Mesenchymal stem cell (in vitro differentiated cells and primary cell): ENCODE results near the gene FBN3.

Experiments used
- DNase-seq: peaks from one replicate; pipeline ENCODE4 v3.0.0-alpha.2; 2013
- H2AFZ ChIP-seq: one replicate; pipeline ENCODE4 v1.6.1; 2013; ENCODE audit warnings: low read depth, mild to moderate bottlenecking, control low read depth, inconsistent platforms, low read length, moderate library complexity
- H2AK5ac ChIP-seq: 2 replicates; pipeline ENCODE4 v1.6.1; 2013; ENCODE audit warnings: low read length, moderate library complexity, mild to moderate bottlenecking, inconsistent platforms; ENCODE audit not compliant: severe bottlenecking
- H2BK120ac ChIP-seq: one replicate; pipeline ENCODE4 v1.6.1; 2013; ENCODE audit warnings: low read depth, mild to moderate bottlenecking, inconsistent platforms, low read length, moderate library complexity
- H2BK12ac ChIP-seq, 2 experiments: one replicate each; pipeline ENCODE4 v1.6.1; 2013; ENCODE audit warnings: inconsistent platforms in 2 of 2, low read length in 2 of 2, mild to moderate bottlenecking in 2 of 2, moderate library complexity in 2 of 2, control low read depth in 1 of 2
- H2BK15ac ChIP-seq: one replicate; pipeline ENCODE4 v1.6.1; 2013; ENCODE audit warnings: mild to moderate bottlenecking, low read depth, inconsistent platforms; ENCODE audit not compliant: poor library complexity, severe bottlenecking
- H2BK5ac ChIP-seq: 2 replicates; pipeline ENCODE4 v1.6.1; 2013; ENCODE audit warnings: low read depth, mild to moderate bottlenecking, low read length, control low read depth, inconsistent platforms; ENCODE audit not compliant: poor library complexity, severe bottlenecking
- H3K14ac ChIP-seq, 2 experiments: one replicate each; pipeline ENCODE4 v1.6.1; 2013; ENCODE audit warnings: inconsistent platforms in 2 of 2, low read length in 2 of 2, control low read depth in 1 of 2, mild to moderate bottlenecking in 1 of 2, moderate library complexity in 1 of 2
- H3K18ac ChIP-seq, 2 experiments: one replicate each; pipeline ENCODE4 v1.6.1; 2013; ENCODE audit warnings: inconsistent platforms in 2 of 2, low read length in 2 of 2, control low read depth in 1 of 2, low read depth in 1 of 2, mild to moderate bottlenecking in 1 of 2
- H3K23ac ChIP-seq, 2 experiments: one replicate each; pipeline ENCODE4 v1.6.1; 2013; ENCODE audit warnings: inconsistent platforms in 2 of 2, low read length in 2 of 2, mild to moderate bottlenecking in 2 of 2, moderate library complexity in 2 of 2, control low read depth in 1 of 2
- H3K27ac ChIP-seq: 2 replicates; pipeline ENCODE4 v1.5.1; 2013; ENCODE audit warnings: mild to moderate bottlenecking, moderate library complexity, low read length, control low read depth, inconsistent platforms; ENCODE audit not compliant: poor library complexity, severe bottlenecking
- H3K27me3 ChIP-seq, 2 experiments: 2 replicates each; pipeline versions ENCODE4 v1.6.1 to v1.7.0; 2013; ENCODE audit warnings: low read length in 2 of 2, mild to moderate bottlenecking in 2 of 2, moderate library complexity in 2 of 2, control low read depth in 1 of 2, inconsistent platforms in 1 of 2; ENCODE audit not compliant: control insufficient read depth in 1 of 2, insufficient read depth in 1 of 2
- H3K36me3 ChIP-seq, 2 experiments: 2 replicates each; pipeline versions ENCODE4 v1.6.1 to v1.7.0; 2013; ENCODE audit warnings: low read length in 2 of 2, control low read depth in 1 of 2, inconsistent platforms in 1 of 2, low read depth in 1 of 2, mild to moderate bottlenecking in 1 of 2; ENCODE audit not compliant: insufficient read depth in 2 of 2, control insufficient read depth in 1 of 2
- H3K4ac ChIP-seq, 2 experiments: one replicate each; pipeline ENCODE4 v1.6.1; 2013; ENCODE audit warnings: inconsistent platforms in 2 of 2, low read length in 2 of 2, mild to moderate bottlenecking in 2 of 2, moderate library complexity in 2 of 2, control low read depth in 1 of 2, low read depth in 1 of 2
- H3K4me1 ChIP-seq: 2 replicates; pipeline ENCODE4 v1.6.1; 2013; ENCODE audit warnings: low read depth, low read length, control low read depth; ENCODE audit not compliant: control insufficient read depth, insufficient read depth
- H3K4me2 ChIP-seq: 2 replicates; pipeline ENCODE4 v1.6.1; 2013; ENCODE audit warnings: low read length, mild to moderate bottlenecking, inconsistent platforms; ENCODE audit not compliant: poor library complexity, severe bottlenecking
- H3K4me3 ChIP-seq, 2 experiments: 2 replicates each; pipeline versions ENCODE4 v1.5.1 to v1.7.0; 2013; ENCODE audit warnings: low read length in 2 of 2, mild to moderate bottlenecking in 2 of 2, control low read depth in 1 of 2, low read depth in 1 of 2; ENCODE audit not compliant: insufficient read depth in 1 of 2
- H3K79me1 ChIP-seq: replicated peaks from 2 replicates; pipeline ENCODE4 v1.6.1; 2013; ENCODE audit warnings: mild to moderate bottlenecking, control low read depth, low read length, inconsistent platforms; ENCODE audit not compliant: poor library complexity, severe bottlenecking
- H3K9ac ChIP-seq: 2 replicates; pipeline ENCODE4 v1.7.0; 2013; ENCODE audit warnings: mild to moderate bottlenecking, low read length, moderate library complexity
- H3K9me3 ChIP-seq: 2 replicates; pipeline ENCODE4 v1.7.0; 2013; ENCODE audit warnings: mild to moderate bottlenecking, low read length; ENCODE audit not compliant: control insufficient read depth
- H4K8ac ChIP-seq: one replicate; pipeline ENCODE4 v1.6.1; 2013; ENCODE audit warnings: inconsistent platforms, mild to moderate bottlenecking, low read length, moderate library complexity
- H4K91ac ChIP-seq: one replicate; pipeline ENCODE4 v1.6.1; 2013; ENCODE audit warnings: mild to moderate bottlenecking, low read length, inconsistent platforms
- WGBS: methylation state at CpG from one replicate; pipeline ENCODE4 v1.1.7; 2013; ENCODE audit warnings: mixed read lengths; 5-methylcytosine and 5-hydroxymethylcytosine counted together

The FBN3 gene

GRCh38 chr19:8117991-8118390 lies 31.4 kb downstream of the FBN3 start:
- Histone ChIP-seq H2AFZ (no peak overlapping the region), H4K91ac (no peak overlapping the region), H2AK5ac (no peak overlapping the region), H2BK15ac (no peak overlapping the region), H3K14ac (no peak overlapping the region), H2BK12ac (no peak overlapping the region), H3K27ac (no peak overlapping the region), H3K23ac (no peak overlapping the region), H3K27me3 (peaks cover 7 to 17% of the 10 kb centered on the region in 2 experiments), H3K36me3 (no peaks in the 10 kb centered on the region), H3K4ac (no peak overlapping the region), H3K9me3 (no peaks in the 10 kb centered on the region), H3K4me1 (no peaks in the 10 kb centered on the region), H3K18ac (no peak overlapping the region), H3K79me1 (no peaks in the 10 kb centered on the region), H2BK120ac (no peak overlapping the region), H3K9ac (no peak overlapping the region), H3K4me2 (no peak overlapping the region), H4K8ac (no peak overlapping the region), H2BK5ac (no peak overlapping the region), H3K4me3 (no peak overlapping the region)
- WGBS, result 96% methylated on average over 2 of the region's 2 CpGs
- no peak for DNase-seq

DNA sequence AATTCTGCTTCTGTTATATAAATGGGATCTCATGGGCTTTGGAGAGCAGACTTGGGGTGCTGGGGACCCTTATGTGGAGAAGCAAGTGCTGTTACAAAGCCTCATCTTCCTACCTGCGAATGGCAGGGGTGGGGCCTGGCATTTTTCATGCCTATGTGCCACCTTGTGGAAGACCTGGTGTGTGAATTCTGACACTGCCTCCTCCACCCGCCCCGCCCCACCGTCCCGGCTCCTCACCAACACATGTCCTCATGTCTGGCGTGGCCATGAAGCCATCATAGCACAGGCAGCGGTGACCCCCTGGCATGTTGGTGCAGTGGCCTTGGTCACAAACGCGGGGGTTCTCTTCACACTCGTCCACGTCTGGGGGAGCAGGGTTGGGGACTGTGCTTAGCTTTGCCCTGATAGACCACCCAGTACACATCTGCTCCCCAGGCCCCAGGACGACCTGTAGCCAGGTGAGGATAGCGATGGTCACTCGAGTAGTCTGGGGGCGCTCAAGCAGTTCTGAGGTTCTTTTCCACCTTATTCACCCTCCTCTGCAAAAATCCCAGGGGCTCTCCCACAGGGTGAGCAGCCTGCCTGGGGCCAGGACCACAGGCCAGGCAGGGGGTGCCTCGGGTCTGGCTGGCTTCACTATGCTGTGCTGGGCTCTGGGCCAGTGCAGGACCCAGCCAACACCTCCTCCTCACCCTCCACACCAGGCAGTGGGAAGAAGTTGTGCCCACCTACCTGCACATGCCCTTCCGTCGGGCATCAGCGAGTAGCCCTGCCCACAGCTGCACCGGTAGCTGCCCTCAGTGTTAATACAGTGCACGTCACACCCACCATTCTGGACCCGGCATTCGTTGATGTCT lies 32.7 kb downstream of the FBN3 start:
- 88% methylated on average over 23 of the region's 23 CpGs for WGBS
- no peak overlapping the region for H2AFZ ChIP-seq
- no peak for DNase-seq

DNA sequence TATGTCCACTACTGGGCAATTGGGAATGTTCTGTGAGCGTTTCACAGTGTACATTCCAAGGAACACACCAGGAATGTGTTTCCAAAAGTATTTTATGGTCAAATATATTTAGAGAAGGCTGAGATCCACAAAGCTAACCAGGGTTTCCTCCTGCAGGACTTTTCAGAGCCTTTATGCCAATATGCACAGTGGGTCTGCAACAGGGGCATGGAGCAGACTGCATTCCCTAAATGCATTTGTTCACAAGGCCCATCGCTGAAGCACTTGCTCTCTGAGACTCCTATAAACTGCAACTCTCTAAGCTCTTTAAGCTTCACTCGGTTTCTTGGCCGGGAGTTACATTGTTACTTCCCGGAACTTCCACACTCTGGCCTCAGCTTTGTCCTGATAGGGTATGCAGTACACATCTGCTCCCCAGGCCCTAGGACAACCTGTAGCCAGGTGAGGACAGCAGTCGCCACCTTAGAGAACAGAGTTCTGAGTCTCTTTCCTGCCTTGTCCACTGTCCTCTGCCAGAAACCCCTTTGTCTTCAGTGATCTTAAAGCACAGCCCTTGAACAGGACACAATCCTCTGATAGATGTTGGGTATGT lies 33.5 kb downstream of the FBN3 start:
- Histone ChIP-seq H3K27me3 (peaks cover 8 to 17% of the 10 kb centered on the region in 2 experiments), H3K79me1 (no peaks in the 10 kb centered on the region), H3K9ac (no peak overlapping the region), H3K4ac (no peak overlapping the region), H2BK5ac (no peak overlapping the region), H3K36me3 (no peaks in the 10 kb centered on the region), H3K9me3 (no peaks in the 10 kb centered on the region), H3K27ac (no peak overlapping the region), H2BK12ac (no peak overlapping the region), H3K23ac (no peak overlapping the region), H3K14ac (no peak overlapping the region), H2AFZ (no peak overlapping the region), H3K4me2 (no peak overlapping the region), H3K4me3 (no peak overlapping the region), H2AK5ac (no peak overlapping the region), H4K8ac (no peak overlapping the region), H3K4me1 (no peaks in the 10 kb centered on the region), H2BK120ac (no peak overlapping the region), H4K91ac (no peak overlapping the region), H3K18ac (no peak overlapping the region), H2BK15ac (no peak overlapping the region)
- DNase-seq, result no peak
- 88% methylated on average over 5 of the region's 6 CpGs for WGBS

More for the DNA sequence above, 32.7 kb downstream of the FBN3 start:
- Histone ChIP-seq H3K27ac (no peak overlapping the region), H2BK120ac (no peak overlapping the region), H3K9me3 (no peaks in the 10 kb centered on the region), H2BK5ac (no peak overlapping the region), H3K4ac (no peak overlapping the region), H3K27me3 (peaks cover 8 to 17% of the 10 kb centered on the region in 2 experiments), H3K4me1 (no peaks in the 10 kb centered on the region), H3K18ac (no peak overlapping the region), H3K4me2 (no peak overlapping the region), H3K14ac (no peak overlapping the region), H3K79me1 (no peaks in the 10 kb centered on the region), H4K91ac (no peak overlapping the region), H3K9ac (no peak overlapping the region), H3K23ac (no peak overlapping the region), H3K4me3 (no peak overlapping the region), H2AK5ac (no peak overlapping the region), H2BK15ac (no peak overlapping the region), H2BK12ac (no peak overlapping the region), H3K36me3 (no peaks in the 10 kb centered on the region), H4K8ac (no peak overlapping the region)

DNA sequence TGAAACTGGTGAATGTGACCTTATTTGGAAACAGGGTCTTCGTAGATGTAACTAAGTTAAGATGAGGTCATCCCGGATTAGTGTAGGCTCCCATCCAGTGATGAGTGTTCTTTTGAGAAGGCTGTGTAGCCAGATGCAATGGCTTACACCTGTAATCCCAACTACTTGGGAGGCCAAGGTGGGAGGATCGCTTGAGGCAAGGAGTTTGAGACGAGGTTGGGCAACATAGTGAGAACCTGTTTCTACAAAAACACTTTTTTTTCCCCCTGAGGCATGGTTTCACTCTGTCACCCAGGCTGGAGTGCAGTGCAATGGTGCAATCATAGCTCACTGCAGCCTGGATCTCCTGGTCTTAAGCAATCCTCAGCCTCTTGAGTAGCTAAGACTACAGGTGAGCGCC lies 36.4 kb downstream of the FBN3 start:
- no peaks in the 10 kb centered on the region for H3K4me1 ChIP-seq
- no peak overlapping the region for H3K18ac ChIP-seq
- WGBS, result 57% methylated on average over 5 of the region's 5 CpGs
- H3K36me3 ChIP-seq, result no peaks in the 10 kb centered on the region
- H3K27ac ChIP-seq, result no peak overlapping the region
- H3K4me3 ChIP-seq, result no peak overlapping the region
- DNase-seq, result no peak
- peaks cover 15 to 20% of the 10 kb centered on the region in 2 experiments for H3K27me3 ChIP-seq
- no peak overlapping the region for H2BK5ac ChIP-seq
- no peak overlapping the region for H2AFZ ChIP-seq
- H2AK5ac ChIP-seq, result no peak overlapping the region
- no peak overlapping the region for H2BK15ac ChIP-seq
- H3K14ac ChIP-seq, result no peak overlapping the region
- H2BK12ac ChIP-seq, result no peak overlapping the region
- H3K79me1 ChIP-seq, result no peaks in the 10 kb centered on the region
- no peak overlapping the region for H3K23ac ChIP-seq
- H4K91ac ChIP-seq, result no peak overlapping the region
- no peak overlapping the region for H2BK120ac ChIP-seq
- peaks cover 3% of the 10 kb centered on the region for H3K9me3 ChIP-seq
- no peak overlapping the region for H3K4ac ChIP-seq
- H3K4me2 ChIP-seq, result no peak overlapping the region
- H3K9ac ChIP-seq, result no peak overlapping the region
- no peak overlapping the region for H4K8ac ChIP-seq
